Stimulated activated CD8-positive, alpha-beta memory T cell treated with anti-CD3 and anti-CD28 coated beads, Interleukin-7, amount 100 ng/mL, for 24 hours (primary cell): ENCODE data around the gene C2CD4C.
"Not testable (repeated sequence)": the region's sequence is repeated elsewhere in the genome, so short reads cannot be mapped to it uniquely, and the experiment has no call there.

Source experiments
- DNase-seq: peaks from one replicate; pipeline ENCODE4 v3.0.0-alpha.2; 2020; ENCODE audit warnings: low read depth

C2CD4C gene

GRCh38 chr19:438416-438958 lies 29.5 kb upstream of the C2CD4C start:
- DNase-seq, result no peak

- DNase-seq, result no peak
These were observed 28.1 kb upstream of the C2CD4C start for GRCh38 chr19:437041-437440.

GRCh38 chr19:436413-436950 lies 27.5 kb upstream of the C2CD4C start:
- DNase-seq, result no peak

- no peak for DNase-seq
These were observed 26.9 kb upstream of the C2CD4C start for GRCh38 chr19:435707-436412.

GRCh38 chr19:435056-435706 lies 26.2 kb upstream of the C2CD4C start:
- DNase-seq, result no peak

- no peak for DNase-seq
These were observed 25.4 kb upstream of the C2CD4C start for GRCh38 chr19:434152-434960.

- DNase-seq, result no peak
These were observed 21.8 kb upstream of the C2CD4C start for GRCh38 chr19:430701-431100.

GRCh38 chr19:428149-428548 lies 19.2 kb upstream of the C2CD4C start:
- no peak for DNase-seq

GRCh38 chr19:427675-428074 lies 18.7 kb upstream of the C2CD4C start:
- not testable (repeated sequence) for DNase-seq

GRCh38 chr19:426725-427445 lies 17.9 kb upstream of the C2CD4C start:
- DNase-seq, result no peak

GRCh38 chr19:425056-425455 lies 16.1 kb upstream of the C2CD4C start:
- DNase-seq, result no peak

- DNase-seq, result no peak
These were observed 15.6 kb upstream of the C2CD4C start for GRCh38 chr19:424546-424945.

GRCh38 chr19:423691-424466 lies 14.9 kb upstream of the C2CD4C start:
- DNase-seq, result no peak

GRCh38 chr19:422917-423226 lies 13.9 kb upstream of the C2CD4C start:
- not testable (repeated sequence) for DNase-seq

GRCh38 chr19:422213-422916 lies 13.4 kb upstream of the C2CD4C start:
- no peak for DNase-seq

GRCh38 chr19:419721-420515 lies 11.0 kb upstream of the C2CD4C start:
- no peak for DNase-seq

GRCh38 chr19:418761-419671 lies 10.1 kb upstream of the C2CD4C start:
- no peak for DNase-seq

GRCh38 chr19:416416-416815 lies 7.5 kb upstream of the C2CD4C start:
- no peak for DNase-seq

GRCh38 chr19:415292-415691 lies 6.3 kb upstream of the C2CD4C start:
- no peak for DNase-seq
